B cell (primary cell): ENCODE measurements around the gene PSMG3. TPM values are rescaled to one million over a fixed set of nuclear protein-coding genes. Genes with fewer than 3 reads are reported as not detected.

ENCODE experiments used
- ATAC-seq: fragments of 200-7000 bp; cut with Tn5 transposase; one replicate; pipeline ENCODE4 v1.10.0; 2021; ENCODE audit warnings: low read depth, mild to moderate bottlenecking, moderate number of reproducible peaks, moderate library complexity
- CTCF ChIA-PET: fragments of 350-600 bp; sonication (Branson Sonifier 250); formaldehyde crosslinking; loops from one replicate; lab custom pipeline; 2021; ENCODE audit warnings: antibody characterized with exemption, inconsistent platforms; lab: Charles Lee
- POLR2A ChIA-PET: fragments of 350-600 bp; sonication (Branson Sonifier 250); formaldehyde crosslinking; loops from one replicate; lab custom pipeline; 2021; ENCODE audit warnings: antibody characterized with exemption; lab: Charles Lee
- DNase-seq: peaks from one replicate; pipeline ENCODE4 v3.0.0; 2013
- H2AFZ ChIP-seq: 2 replicates; pipeline ENCODE4 v1.6.1; 2012; ENCODE audit warnings: mild to moderate bottlenecking, low read depth, low read length; ENCODE audit not compliant: insufficient read depth, poor library complexity, severe bottlenecking
- H3K27ac ChIP-seq, 2 donors: 1 replicate in 1 of 2; 2 replicates in 1 of 2; pipeline ENCODE4 v1.5.1; 2012 to 2013; ENCODE audit warnings: low read length in 2 of 2, mild to moderate bottlenecking in 2 of 2, moderate library complexity in 1 of 2
- H3K27me3 ChIP-seq, 4 experiments: fragments of 200-600 bp in 1 of 4; sonication (generic) in 1 of 4; replicated peaks in 1 of 4; 1 replicate in 2 of 4; 2 replicates in 2 of 4; pipeline versions ENCODE4 v1.6.1 to v1.7.0; 2013 to 2016; ENCODE audit warnings: low read length in 3 of 4, mild to moderate bottlenecking in 2 of 4, mixed read lengths in 1 of 4, moderate library complexity in 1 of 4; ENCODE audit not compliant: insufficient read depth in 4 of 4, control insufficient read depth in 3 of 4; ENCODE audit errors: control extremely low read depth in 1 of 4
- H3K36me3 ChIP-seq, 2 experiments: replicated peaks in 1 of 2; 1 replicate in 1 of 2; 2 replicates in 1 of 2; pipeline versions ENCODE4 v1.6.1 to v1.7.1; 2013; ENCODE audit warnings: low read length in 1 of 2; ENCODE audit not compliant: insufficient read depth in 2 of 2, control insufficient read depth in 1 of 2; ENCODE audit errors: control extremely low read depth in 1 of 2, extremely low read depth in 1 of 2
- H3K4me1 ChIP-seq, 2 donors: fragments of 200-600 bp in 1 of 2; sonication (generic) in 1 of 2; 1 replicate in 1 of 2; 2 replicates in 1 of 2; pipeline versions ENCODE4 v1.5.1 to v1.6.1; 2013 to 2017; ENCODE audit warnings: low read length in 2 of 2; ENCODE audit not compliant: control insufficient read depth in 2 of 2, insufficient read depth in 2 of 2
- H3K4me2 ChIP-seq: replicated peaks from 2 replicates; pipeline ENCODE3; 2012; ENCODE audit warnings: mild to moderate bottlenecking, low read depth, low read length; ENCODE audit not compliant: poor library complexity, severe bottlenecking
- H3K4me3 ChIP-seq, 5 experiments: fragments of 200-600 bp in 1 of 5; sonication (generic) in 1 of 5; 1 replicate in 3 of 5; 2 replicates in 2 of 5; pipeline versions ENCODE4 v1.5.1 to v1.7.0; 2011 to 2016; ENCODE audit warnings: low read length in 4 of 5, mild to moderate bottlenecking in 4 of 5, low read depth in 2 of 5, control low read depth in 1 of 5, moderate library complexity in 1 of 5; ENCODE audit not compliant: insufficient read depth in 1 of 5; ENCODE audit errors: control extremely low read depth in 1 of 5, extremely low read depth in 1 of 5
- H3K79me2 ChIP-seq: fragments of 200-600 bp; sonication (generic); one replicate; pipeline ENCODE4 v1.6.0; 2016; ENCODE audit warnings: low read length; ENCODE audit not compliant: control insufficient read depth, insufficient read depth
- H3K9ac ChIP-seq: fragments of 200-600 bp; sonication (generic); 2 replicates; pipeline ENCODE4 v1.6.1; 2017; ENCODE audit warnings: mild to moderate bottlenecking, low read length, moderate library complexity
- H3K9me3 ChIP-seq, 3 donors: one replicate each; pipeline versions ENCODE4 v1.6.1 to v1.7.1; 2013; ENCODE audit warnings: low read length in 2 of 3; ENCODE audit not compliant: control insufficient read depth in 2 of 3, insufficient read depth in 1 of 3; ENCODE audit errors: control extremely low read depth in 1 of 3
- H4K20me1 ChIP-seq: 2 replicates; pipeline ENCODE4 v1.6.0; 2012; ENCODE audit warnings: mild to moderate bottlenecking, low read length; ENCODE audit not compliant: insufficient read depth, control insufficient read depth, poor library complexity, severe bottlenecking
- H3K27ac Mint-ChIP-seq: one replicate; pipeline ENCODE4 v1.8.0; 2021; ENCODE audit warnings: mixed read lengths
- H3K27me3 Mint-ChIP-seq: one replicate; pipeline ENCODE4 v1.8.0; 2021; ENCODE audit warnings: mixed read lengths
- H3K4me1 Mint-ChIP-seq: one replicate; pipeline ENCODE4 v1.8.0; 2021; ENCODE audit warnings: mixed read lengths
- H3K4me3 Mint-ChIP-seq: one replicate; pipeline ENCODE4 v1.8.0; 2021; ENCODE audit warnings: mixed read lengths
- H3K9me3 Mint-ChIP-seq: one replicate; pipeline ENCODE4 v1.8.0; 2022; ENCODE audit warnings: mixed read lengths; ENCODE audit not compliant: insufficient read depth
- EZH2 ChIP-seq: IDR thresholded peaks from 2 replicates; pipeline ENCODE4 v1.6.1; 2012; ENCODE audit warnings: borderline replicate concordance, low read depth, mild to moderate bottlenecking, moderate library complexity, low read length; ENCODE audit not compliant: insufficient read depth, poor library complexity, severe bottlenecking
- WGBS: methylation state at CpG from one replicate; pipeline ENCODE4 v1.1.5; 2013; ENCODE audit warnings: missing lambda C conversion rate; ENCODE audit not compliant: insufficient coverage; 5-methylcytosine and 5-hydroxymethylcytosine counted together
- intact Hi-C: fragments of 100-400 bp; cut with micrococcal nuclease; formaldehyde crosslinking; loops from one replicate; pipeline ENCODE4 v1.10.0; 2022
- polyA plus RNA-seq: library from polyadenylated mRNA; depleted of rRNA; stranded (reverse); fragments of >200 nt; gene quantifications from 2 replicates; pipeline ENCODE4 v1.2.3, GENCODE V29; 2012
- total RNA-seq, 2 donors: library from RNA; stranded (reverse); fragments of 120-200 nt in 1 of 2; gene quantifications; 1 replicate in 1 of 2; 2 replicates in 1 of 2; pipeline versions ENCODE4 v1.2.3 to v1.2.4, GENCODE V29; 2013 to 2022
- TF ChIP-seq, protein P1 (sequence below): fragments of 200-600 bp; IDR thresholded peaks from one replicate; pipeline ENCODE4 v1.8.0; 2022; ENCODE audit warnings: antibody characterized with exemption, mild to moderate bottlenecking

PSMG3 gene
- total and polyA plus RNA-seq, 2 donors (not counting 1 experiment from before 2014, with no cell fraction given), result 27.4 to 75.7 TPM

DNA sequence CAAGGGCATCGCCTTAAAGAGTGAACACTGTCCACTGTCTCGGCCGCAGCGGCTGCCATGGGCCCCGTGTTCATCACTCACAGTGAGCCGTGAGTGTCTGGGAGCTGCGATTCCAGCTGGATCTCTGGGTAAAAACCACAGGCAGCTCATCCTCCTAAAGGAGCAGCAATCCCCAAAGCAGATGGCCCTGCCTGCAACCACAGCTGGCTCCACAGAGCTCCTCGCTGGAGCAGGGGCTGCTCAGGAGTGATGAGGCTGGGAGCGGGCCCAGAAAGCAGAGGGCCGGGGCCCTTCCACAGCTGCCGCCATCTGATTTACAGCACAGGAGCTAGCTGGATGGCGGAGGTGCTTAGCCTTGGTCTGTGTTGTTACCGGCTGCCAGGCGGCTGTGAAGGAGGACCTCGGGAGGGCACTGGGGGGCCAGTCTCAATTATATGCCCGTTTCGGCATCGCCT lies 7.2 kb downstream of the PSMG3 start:
- CTCF ChIA-PET, result no interaction called here
- no peaks in the 10 kb centered on the region for H3K4me1 ChIP-seq
- no peak overlapping the region for H3K9ac ChIP-seq
- no peak overlapping the region for H3K4me3 ChIP-seq
- intact Hi-C loops, result no loop called here
- no peak overlapping the region for H3K27ac ChIP-seq
- H3K9me3 ChIP-seq, result no peaks in the 10 kb centered on the region
- 89% methylated on average over 18 of the region's 18 CpGs for WGBS
- POLR2A ChIA-PET, result no interaction called here
- Mint-ChIP-seq H3K4me3 (no peak overlapping the region), H3K27ac (no peak overlapping the region), H3K27me3 (peaks cover 4% of the 10 kb centered on the region), H3K9me3 (no peaks in the 10 kb centered on the region), H3K4me1 (no peaks in the 10 kb centered on the region)
- ATAC-seq (no peak), DNase-seq (no peak)
- no peaks in the 10 kb centered on the region for H3K79me2 ChIP-seq
- peaks cover 0 to 4% of the 10 kb centered on the region in 2 experiments for H3K36me3 ChIP-seq
- H4K20me1 ChIP-seq, result no peaks in the 10 kb centered on the region
- H3K27me3 ChIP-seq, result no peaks in the 10 kb centered on the region
- TF ChIP-seq, protein P1, sequence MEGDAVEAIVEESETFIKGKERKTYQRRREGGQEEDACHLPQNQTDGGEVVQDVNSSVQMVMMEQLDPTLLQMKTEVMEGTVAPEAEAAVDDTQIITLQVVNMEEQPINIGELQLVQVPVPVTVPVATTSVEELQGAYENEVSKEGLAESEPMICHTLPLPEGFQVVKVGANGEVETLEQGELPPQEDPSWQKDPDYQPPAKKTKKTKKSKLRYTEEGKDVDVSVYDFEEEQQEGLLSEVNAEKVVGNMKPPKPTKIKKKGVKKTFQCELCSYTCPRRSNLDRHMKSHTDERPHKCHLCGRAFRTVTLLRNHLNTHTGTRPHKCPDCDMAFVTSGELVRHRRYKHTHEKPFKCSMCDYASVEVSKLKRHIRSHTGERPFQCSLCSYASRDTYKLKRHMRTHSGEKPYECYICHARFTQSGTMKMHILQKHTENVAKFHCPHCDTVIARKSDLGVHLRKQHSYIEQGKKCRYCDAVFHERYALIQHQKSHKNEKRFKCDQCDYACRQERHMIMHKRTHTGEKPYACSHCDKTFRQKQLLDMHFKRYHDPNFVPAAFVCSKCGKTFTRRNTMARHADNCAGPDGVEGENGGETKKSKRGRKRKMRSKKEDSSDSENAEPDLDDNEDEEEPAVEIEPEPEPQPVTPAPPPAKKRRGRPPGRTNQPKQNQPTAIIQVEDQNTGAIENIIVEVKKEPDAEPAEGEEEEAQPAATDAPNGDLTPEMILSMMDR, result no peak
- no peak for TF ChIP-seq EZH2
- no peak overlapping the region for H3K4me2 ChIP-seq
- no peak overlapping the region for H2AFZ ChIP-seq

DNA sequence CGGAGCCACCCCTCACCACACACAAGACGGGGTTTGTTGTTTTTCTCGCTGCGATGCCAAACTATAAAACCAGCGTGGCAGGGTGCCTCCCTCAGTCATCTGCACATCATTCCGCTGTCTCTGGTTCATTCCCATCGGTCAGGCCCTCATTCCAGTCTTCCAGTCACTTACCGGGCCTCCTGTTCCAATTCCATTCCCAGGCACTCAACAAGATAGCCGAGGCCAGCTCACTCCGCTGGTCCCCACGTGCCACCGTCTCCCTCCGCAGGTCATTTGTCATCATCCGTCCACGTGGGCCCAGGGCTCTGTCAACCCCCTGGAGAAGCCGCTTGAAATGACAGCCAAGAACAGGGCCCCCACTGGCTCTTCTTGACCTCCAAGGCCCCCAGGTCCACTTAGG lies 7.7 kb downstream of the PSMG3 start:
- no peaks in the 10 kb centered on the region for H3K4me1 Mint-ChIP-seq
- Histone ChIP-seq H3K4me1 (no peaks in the 10 kb centered on the region), H3K36me3 (no peaks in the 10 kb centered on the region), H3K27ac (no peak overlapping the region), H4K20me1 (no peaks in the 10 kb centered on the region), H3K79me2 (no peaks in the 10 kb centered on the region), H3K4me2 (no peak overlapping the region), H3K9ac (no peak overlapping the region), H3K4me3 (no peak overlapping the region), H3K27me3 (no peaks in the 10 kb centered on the region), H2AFZ (no peak overlapping the region), H3K9me3 (no peaks in the 10 kb centered on the region)
- CTCF ChIA-PET, result no interaction called here
- intact Hi-C loops, result no loop called here
- H3K9me3 Mint-ChIP-seq, result no peaks in the 10 kb centered on the region
- no peak overlapping the region for H3K4me3 Mint-ChIP-seq
- DNase-seq (no peak), ATAC-seq (no peak)
- no peak overlapping the region for H3K27ac Mint-ChIP-seq
- POLR2A ChIA-PET, result no interaction called here
- TF ChIP-seq, protein P1, result no peak
- TF ChIP-seq EZH2, result no peak
- 92% methylated on average over 16 of the region's 16 CpGs for WGBS
- H3K27me3 Mint-ChIP-seq, result peaks cover 4% of the 10 kb centered on the region
